Stimulated activated CD4-positive, alpha-beta T cell treated with anti-CD3 and anti-CD28 coated beads, Interleukin-4, amount 100 ng/mL, for 1 hour (primary cell): Measurements from ENCODE around the gene TTC7B.

ENCODE experiments used
- DNase-seq: peaks from one replicate; pipeline ENCODE4 v3.0.0-alpha.2; 2020

TTC7B gene

DNA sequence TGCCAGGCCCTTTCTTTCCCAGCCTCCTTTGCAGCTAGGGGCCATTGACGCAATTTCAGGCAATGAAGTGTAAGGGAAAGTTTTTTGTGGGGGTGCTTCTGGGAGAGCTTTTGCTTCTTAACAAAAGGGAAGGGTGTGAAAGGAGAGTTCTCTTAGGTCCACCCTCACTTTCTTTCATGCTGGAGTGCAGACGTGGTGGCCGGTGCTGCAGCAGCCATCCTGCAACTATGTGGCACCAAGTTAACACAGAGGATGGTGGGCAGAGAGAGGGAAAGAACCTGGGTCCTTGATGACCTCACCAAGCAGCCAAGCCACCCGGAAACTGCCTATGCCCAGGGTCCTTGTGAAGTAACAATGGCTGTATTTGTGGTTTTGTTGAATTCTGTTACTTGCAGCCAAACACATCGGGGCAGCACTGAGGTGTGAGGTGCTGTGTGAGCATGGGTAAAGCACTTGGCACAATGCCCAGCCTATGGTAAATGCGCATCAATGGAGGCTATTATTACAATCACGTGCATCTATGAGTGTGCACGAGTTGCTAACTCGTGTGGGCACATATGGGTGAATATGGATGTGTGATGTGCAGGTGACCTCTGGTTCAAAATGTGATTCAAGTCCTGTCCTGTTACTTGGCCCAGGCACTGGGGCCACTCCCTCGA is 296.8 kb downstream of the TTC7B start:
- DNase-seq, result no peak

DNA sequence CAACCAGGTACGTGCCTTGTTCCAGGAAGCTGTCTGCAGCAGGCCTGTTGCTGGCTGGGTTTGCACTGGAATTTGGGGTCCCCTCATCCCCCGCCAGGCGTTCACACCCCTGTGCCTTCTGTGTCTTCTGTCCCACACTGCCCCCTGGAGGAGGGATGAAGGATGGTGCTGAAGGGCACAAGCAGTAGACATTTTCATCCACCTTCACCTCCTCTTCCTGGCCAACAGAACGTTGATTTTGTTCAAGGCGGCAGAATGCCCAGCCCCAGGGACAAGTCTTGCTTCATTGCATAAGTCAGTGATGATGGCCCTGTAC is 297.3 kb downstream of the TTC7B start:
- peak; percentile 47 for DNase-seq

DNA sequence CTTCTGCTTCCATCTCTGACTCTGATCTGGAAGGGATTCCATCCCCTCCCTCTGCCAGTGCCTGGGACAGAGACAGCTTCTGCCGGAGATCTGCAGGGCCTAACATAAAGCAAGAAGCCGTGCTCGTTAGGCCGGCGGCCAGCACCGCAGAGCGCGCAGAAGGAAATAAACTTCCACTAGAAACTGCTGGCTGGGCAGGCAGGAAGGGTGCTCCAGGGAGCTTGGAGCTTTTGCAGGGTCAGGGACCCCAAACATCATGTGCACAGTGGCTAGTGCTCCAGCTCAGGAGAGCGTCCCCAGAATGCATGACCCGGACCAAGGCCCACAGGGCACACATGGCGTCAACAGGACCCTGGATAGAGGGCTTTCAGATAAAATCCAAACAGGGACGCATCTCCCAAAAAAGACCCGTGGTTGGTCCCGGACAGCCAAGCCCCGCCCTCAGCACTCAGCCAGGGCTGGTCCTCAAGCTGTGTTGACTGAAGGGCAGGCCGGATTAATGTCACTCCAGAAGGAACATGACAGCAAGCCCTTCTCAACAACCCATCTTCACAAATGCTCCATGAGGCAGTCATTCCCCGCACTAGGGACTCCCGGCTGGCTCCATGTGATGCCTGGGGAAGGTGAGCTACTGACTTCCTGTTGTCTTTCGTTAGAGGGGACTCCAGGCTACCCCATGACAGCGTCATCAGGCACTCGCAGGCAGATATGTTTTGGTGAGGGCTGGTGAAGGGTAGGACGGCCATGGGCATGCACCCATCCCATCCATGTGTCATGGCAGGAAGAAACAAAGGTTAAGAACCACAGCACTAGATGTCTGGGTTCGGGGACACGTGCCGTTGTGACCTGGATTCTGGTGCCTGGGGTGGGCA is 297.9 kb downstream of the TTC7B start:
- no peak for DNase-seq

DNA sequence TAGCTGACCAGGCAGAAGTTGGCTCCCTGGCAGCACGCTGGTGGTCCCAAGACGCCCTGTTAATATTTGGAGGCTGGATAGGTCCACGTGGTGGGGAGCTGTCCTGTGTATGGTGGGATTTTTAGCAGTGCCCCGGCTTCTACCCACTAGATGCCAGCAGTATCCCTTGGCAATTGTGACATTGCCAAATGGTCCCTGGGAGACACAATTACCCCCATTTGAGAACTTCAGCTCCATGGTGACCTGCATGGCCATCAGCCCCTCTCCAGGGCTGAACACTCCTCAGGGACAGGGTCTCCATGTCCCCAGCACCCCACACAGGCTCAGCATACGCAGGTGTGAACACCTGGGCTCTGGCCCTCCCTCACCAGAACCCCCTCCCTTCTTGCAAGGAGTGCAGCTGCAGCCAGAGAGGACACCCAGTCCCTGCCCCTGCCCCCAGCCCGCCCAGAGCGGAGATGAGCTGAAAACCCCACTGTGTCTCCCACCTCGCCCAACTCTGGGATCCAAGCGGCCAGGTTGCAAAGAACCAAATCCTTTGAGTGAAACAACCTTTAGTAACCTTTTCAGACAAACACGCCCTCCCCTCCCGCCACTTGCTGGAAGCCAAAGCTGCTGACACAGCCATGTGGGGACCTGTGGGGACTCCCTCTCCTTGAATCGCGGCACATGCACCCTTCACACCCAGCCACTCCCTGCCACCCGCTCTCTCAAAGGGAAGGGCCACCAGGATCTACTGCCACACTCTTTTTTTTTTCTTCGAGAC is 299.0 kb downstream of the TTC7B start:
- no peak for DNase-seq

DNA sequence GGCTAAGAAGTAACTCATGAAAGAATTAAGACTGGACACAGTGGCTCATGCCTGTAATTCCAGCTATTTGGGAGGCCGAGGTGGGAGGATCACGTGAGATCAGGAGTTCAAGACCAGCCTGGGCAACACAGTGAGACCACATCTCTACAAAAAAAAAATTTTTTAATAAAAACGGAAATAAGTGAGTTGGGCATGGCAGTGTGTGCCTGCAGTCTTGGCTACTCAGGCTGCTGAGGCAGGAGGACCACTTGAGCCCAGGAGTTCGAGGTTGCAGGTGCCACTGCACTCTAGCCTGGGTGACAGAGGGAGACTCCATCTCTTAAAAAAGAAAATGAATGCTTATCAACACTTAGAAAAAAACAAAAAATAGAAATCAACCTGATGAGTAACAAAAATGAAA is 301.7 kb downstream of the TTC7B start:
- no peak for DNase-seq

DNA sequence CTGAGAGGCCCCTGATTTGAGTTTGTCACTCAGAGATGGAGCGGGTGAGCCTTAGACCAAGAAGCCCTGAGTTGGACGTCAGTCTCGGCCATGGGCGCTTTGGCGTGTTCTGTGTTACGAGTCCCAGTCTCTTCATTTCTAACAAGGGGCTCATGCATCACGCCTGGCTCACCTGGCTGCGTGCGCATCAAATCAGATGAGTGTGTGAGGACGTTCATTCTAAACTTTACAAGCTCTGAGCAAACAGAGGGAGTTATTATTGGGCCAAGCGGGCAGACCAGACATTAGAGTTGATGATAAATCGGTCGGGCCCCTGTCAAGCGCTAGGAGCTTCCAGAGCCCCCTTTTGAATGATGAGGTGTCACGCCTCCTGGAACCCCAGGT is 302.2 kb downstream of the TTC7B start:
- DNase-seq, result no peak

DNA sequence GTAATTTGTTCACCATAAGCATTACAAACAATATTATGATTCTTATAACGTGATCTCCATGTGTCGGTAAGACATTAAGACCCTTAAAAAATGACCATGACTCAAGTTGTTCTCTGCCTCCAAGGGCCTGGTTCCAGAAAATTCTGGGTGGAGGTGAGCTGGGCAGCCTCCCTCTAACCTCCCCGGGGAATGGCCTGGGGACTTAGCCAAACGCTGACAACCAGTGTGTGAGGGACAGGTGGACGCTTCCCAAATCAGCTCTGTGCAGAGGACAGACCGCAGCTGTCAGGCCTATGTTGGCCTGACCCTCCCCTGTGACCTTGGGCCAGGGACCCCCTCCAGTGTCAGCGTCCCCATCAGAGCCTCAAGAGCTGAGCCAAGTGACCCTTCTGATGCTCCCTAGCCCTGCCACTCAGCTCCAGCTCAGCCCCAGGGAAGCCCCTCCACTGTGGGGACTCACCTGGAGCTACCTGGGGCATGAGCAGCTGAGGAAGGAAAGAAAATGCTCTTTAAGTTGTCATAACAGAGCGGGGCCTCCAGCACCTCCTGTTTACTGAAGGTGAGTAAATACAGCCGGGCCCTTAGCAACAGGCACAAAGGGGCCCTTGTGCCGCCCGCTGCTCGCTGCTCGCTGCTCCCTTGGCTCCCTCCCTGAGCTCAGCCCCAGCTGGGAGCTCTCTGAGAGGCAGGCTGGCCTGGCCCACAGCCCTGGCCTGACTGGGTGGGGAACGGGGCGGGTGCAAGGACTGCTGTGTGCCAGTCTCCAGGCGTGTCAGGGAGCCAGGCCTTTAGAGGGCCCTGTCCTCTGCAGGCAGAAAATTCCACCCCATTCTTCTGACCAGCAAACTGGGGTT is 302.8 kb downstream of the TTC7B start:
- DNase-seq, result no peak

DNA sequence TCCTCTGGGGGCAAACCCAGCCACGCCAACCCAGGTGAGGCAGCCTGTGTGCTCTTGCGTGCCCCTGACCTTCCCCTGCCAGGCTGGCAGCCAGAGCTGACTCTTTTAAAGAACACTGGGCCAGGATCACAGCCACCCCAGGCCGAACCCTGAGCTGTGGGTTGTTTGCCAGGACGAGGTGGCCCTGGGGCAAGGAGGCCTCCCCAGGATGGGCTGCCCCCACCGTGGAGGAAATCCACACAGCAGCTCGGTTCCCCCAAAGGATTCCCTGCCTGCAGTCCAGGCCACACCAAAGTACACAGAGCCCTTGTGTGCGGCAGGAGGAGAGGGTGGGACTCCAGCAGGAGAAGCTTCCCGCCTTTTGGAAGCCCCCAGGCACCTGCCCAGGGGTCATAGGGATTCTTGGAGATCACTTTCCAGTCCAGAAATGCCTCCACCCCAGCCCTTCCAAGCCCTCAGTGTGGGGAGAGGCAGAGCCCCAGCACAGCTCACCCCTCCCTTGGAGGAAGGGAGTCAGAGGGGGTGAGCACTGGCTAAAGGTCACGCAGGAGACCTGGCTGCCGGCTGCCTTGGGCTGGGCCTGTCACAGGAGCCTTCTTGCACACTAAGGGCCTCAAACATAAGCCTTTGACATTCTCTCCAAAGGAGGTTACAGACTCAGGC is 303.8 kb downstream of the TTC7B start:
- DNase-seq, result no peak

DNA sequence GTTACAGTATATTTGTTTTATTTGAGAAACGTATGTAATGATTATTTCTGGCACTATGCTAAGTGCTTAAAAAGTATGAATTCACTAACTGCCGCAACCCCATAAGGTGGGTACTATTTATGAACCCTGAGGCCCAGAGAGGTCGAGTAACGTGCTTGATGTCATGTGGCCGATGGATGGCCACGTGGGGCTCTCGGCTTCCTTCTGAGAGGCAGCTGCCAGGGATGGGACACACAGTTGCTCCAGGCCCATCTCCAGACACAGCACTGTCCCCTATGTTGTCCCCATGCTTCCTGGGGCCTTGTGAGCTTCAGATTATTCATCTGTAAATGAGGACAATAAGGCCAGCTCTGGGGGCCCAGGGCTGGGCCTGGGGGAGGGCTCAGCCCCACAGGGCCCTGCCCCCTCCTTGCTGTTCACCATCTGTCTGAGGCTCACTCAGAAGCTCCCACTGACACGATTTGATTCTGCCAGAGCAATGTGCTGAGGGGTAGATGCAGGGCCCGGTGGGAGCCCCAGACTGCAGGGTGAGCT is 304.4 kb downstream of the TTC7B start:
- DNase-seq, result no peak

DNA sequence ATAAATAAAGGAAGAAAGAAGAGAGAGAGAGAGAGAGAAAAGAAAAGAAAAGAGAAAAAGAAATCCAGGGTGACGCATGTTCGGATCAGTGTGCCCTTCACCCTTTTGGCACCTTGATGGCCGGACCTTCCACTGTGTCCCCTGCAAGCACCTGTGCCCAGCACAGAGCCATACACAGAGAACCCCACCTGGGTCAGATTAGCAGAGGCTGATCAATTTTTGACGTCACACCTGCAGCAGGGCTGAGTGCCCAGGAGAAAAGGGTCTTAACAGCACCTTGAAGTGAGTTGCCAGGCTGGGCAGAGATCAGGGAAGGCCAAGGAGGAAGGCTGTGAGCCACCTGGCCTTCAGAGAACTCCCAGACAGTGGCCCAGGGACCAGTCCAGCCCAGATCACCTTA is 305.0 kb downstream of the TTC7B start:
- DNase-seq, result no peak

DNA sequence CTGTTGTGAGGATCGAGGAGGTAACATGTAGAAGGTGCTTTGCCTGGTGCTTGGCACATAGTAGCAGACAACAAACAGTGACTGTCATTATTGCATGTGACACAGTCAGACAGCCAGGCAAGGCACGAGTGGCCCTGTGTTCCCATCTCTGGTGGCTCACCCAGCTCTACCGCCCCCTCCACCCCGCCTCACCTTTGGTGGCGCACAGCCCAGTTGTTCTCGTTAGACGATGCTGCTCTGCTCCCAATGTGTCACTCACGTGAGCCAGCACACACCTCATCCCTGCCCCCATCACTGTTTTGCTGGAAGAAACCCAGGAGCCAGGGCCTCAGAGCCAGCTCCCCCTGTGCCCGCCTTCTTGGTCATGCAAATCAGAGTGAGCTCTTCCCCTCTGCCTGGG is 306.1 kb downstream of the TTC7B start:
- DNase-seq, result no peak

DNA sequence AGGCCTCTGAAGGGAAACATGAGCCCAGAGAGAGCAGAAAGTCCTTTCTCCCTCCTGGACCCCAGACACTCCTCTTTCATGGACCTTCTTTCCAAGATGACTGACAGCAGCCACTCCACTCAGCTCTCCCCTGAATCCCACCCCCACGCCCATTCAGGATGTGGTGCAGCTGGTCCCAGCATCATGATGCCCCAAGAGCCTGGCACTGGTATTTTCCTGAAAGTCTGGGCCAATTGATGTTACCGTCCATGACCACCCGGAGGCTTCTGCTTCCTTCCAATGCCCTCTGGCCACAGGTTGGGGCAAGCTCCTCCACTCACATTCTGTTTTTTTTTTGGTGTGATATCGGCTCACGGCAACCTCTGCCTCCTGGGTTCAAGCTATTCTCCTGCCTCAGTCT is 306.8 kb downstream of the TTC7B start:
- DNase-seq, result no peak

DNA sequence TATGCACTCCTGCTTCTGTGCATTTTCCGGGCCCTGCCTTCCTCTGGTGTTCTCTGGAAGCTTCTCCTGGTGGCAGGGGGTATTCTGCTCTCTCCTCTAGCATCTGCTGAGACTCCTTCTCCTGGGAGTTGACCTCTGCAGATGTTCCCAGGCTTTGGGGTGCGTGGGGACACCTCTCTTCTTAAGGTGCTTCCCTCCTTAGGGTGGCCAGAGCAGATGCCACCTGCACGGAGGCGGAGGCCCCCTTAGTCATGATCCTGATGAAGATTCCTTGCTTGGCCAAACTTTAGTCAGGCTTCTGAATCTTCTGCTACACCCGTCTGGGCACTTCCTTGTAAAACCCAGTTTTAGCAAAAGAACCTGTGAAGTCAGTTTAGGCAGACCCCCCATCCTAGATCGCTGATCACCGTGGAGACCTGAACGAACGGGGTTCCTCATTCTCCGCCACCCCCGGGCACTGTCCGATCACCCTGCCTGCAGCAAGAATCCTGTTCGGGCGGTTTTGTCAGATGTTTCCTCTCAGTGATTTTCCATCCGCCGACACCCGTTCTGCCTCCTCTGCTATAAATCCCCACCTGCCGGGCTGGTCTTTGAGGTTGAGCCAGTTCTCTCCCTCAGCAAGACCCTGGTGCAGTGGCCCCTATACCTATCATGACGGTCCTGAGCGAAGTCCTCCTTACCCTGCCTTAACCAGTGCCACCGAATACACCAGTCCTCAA is 307.5 kb downstream of the TTC7B start:
- no peak for DNase-seq

DNA sequence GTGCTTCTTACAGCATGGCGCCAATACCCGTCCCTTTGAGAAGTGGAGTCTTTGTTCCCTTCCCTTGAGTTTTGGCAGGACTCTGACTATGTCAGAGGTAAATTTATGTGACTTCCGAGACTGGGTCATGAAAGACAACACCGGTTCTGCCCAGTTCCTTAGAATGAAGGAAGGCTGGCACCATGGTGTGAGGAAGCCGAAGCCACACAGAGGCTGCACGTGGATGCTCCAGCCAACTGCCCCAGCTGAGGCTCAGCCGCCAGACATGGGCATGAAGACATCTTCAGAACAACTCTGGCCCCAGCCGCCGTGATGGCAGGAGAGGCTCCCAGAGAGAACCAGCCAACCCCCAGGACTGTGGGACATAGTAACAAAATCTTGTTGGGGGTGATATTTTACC is 308.2 kb downstream of the TTC7B start:
- DNase-seq, result no peak

DNA sequence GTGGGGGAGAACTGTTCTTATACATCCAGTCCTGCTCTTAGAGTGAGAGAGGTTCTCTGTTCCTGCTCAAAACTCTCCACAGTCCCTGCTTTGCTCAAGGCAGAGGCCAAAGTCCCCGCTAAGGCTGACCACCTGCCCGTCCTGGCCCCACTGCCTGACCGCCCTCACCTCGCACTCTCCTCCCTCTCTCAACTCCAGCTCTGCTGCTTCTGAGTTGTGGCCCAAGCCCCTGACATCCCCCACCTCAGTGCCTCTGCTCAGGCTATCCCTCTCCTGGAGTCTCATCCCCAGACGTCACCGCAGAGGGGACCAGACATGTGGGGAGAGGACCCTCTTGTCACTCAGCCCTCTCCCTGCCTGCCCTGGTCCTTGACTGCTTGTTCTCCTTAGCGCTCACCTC is 308.8 kb downstream of the TTC7B start:
- no peak for DNase-seq

DNA sequence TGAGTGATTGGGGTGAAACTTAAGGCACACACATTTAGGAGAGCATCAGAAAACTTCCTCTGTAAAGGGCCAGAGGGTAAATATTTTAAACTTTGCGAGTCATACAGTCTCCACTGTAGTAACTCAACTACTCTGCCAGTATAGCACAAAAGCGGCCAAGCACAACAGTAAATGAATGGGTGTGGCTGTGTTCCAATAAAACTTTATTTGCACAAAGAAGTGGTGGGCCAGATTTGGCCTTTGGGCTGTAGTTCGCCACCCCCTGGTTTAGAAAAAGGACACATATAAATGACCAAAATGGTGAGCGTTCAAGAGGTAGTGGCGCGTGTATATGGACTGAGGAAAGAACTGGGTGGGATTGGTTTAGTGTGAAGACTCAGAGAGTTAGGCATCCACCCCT is 309.5 kb downstream of the TTC7B start:
- DNase-seq, result no peak

DNA sequence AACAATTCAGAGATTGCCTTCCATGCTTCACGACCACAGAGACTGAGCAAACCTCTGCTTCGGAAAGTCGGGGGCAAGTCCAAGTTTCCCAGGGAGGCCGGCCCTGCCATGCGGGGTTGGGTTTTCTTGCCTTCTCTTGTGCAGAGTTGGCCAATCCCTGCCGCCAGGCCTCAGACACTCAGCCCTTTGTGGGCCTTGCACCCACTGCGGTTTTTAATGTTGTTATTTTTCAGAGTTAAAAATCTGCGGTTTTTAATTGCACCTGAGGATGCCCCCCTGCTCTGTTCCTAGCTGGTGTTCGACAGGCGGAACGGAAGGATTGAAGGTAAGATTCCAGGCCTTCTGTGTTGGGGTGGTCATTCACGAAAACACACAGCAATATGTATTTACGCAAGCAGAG is 310.7 kb downstream of the TTC7B start:
- DNase-seq, result no peak

DNA sequence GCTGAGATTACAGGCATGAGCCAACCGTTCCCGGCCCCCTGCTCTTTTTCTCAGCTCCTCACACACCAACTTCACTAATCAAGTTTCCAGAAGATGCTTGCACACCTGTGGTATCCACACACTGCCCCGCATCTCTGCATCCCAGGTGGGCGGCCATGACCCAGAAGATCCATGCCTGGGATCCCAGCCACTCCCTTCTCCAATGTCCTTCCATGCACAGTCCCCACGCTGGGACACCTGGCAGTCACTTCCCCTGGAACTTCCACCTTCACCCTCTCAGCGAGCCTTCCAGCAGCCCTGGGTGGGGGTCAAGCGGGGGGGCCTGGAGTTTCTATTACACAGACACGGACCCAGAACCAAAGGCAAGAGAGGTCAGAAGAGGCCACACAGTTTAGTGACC is 311.6 kb downstream of the TTC7B start:
- DNase-seq, result no peak

DNA sequence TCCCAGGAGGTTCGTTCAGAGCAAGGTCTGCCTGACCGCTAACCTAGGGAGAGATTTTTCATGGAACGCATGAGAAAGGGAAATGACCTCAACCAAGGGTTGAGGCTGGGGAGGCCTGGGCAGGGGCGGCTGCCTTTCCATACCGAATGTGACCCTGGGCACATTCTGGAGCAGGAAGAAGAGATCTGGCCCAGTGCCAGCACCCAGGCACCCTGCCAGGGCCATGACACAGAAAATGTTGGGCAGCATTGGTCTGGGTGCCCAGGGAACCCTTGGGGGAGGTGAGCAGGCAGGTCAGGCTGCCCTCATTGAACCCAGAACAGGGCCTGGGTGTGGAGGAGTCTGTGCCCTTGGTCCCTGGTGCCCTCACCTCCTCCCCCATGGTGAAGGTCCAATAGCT is 312.6 kb downstream of the TTC7B start:
- DNase-seq, result no peak

DNA sequence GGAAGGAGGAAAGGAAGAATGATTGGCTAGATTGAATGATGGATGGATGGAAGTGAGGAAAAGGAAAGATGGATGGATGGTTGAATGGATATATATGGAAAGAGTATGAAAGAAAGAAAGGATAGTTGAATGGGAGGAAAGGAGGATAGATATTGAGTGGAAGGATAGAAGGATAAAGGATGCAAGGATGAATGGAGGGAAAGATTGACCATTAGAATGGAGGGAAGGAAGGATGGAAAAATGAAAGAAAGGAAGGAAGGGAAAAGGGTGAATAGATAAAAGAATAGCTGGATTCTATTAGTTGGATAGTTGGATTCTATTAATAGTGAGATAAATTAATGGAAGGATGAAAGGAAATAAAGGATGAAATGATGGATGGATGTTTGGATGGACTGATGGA is 313.5 kb downstream of the TTC7B start:
- DNase-seq, result no peak

DNA sequence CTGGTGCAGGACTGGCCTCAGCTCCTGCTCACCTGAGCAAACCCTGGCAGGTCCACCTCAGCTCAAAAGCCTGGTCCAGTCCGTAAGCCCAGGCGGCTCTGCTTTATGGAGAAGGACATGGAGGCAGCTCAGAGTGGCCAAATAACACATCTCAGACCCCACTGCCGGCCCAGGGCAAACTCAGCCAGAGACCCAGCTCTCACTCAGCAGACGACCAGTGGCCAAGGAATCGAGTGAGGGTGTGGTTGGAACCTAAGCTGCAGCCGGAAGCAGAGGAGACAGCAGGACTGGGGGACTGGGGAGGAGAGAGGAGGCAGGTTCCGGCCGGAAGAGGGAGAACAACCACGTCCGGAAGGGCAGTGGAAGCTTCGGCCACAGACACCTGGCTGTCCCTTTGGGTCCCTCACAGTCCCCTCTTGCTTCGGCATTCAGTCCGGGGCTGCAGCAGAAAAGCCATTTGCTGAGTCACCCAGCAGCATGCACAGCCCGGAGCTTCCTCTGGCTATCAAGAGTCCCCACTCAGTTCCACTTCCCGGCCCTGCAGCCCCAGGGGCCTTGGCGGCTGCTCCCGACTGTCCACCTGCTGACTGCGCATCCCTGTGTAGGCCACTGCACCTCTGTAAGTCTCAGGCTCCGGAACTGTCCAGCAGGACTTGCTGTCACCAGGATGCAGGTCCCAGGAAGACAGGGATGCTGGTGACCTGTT is 315.4 kb downstream of the TTC7B start:
- DNase-seq, result no peak
